CD4-positive, alpha-beta T cell treated with Interleukin-15 for 4 hours (primary cell): Measurements from ENCODE around the gene CD55.

Experiments used
- DNase-seq: peaks from one replicate; pipeline ENCODE4 v3.0.0-alpha.2; 2020; ENCODE audit warnings: low spot score

CD55 gene

GRCh38 chr1:207362962-207363860 is 41.7 kb downstream of the CD55 start:
- DNase-seq = peak; percentile 39

DNA sequence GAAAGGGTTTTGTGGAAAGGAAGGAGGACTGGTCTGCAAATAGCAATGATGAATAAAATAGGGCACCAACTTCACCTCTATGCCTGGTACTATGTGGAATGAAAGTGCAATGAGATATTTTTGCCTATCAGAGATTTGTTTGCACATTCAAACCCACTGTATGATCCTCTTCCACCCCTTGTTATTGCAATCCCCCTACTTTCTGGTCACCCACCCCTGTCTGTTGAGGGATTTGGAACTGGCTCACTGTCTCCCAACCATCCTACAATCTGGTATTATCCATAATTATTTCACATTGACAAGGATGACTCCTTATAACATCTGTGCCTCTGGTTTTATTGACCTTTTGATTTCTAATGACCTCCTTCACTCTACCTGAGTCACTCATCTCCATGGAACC is 42.4 kb downstream of the CD55 start:
- DNase-seq = no peak

DNA sequence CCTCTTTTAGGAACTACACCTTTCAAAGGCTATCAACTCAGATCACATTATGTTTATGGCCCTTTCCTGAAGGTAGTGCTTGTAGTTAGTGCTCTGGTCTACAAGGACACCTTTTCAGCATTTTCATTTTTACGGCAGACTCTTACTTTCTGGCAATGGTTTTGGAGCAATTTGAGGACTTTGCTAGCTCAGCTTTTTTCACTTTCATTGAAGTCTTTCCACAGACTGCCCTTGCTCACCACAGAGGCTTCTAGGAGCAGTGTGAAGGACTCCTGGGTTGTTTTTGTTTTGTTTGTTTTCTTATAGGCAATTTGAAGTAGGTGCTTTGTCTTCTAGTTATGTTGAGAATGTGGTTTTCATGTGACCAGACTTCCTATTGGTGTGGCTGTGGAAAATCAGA is 43.1 kb downstream of the CD55 start:
- no peak for DNase-seq

GRCh38 chr1:207365063-207365462 is 43.6 kb downstream of the CD55 start:
- no peak for DNase-seq

- DNase-seq = no peak
These were observed 44.5 kb downstream of the CD55 start for GRCh38 chr1:207366022-207366421.

DNA sequence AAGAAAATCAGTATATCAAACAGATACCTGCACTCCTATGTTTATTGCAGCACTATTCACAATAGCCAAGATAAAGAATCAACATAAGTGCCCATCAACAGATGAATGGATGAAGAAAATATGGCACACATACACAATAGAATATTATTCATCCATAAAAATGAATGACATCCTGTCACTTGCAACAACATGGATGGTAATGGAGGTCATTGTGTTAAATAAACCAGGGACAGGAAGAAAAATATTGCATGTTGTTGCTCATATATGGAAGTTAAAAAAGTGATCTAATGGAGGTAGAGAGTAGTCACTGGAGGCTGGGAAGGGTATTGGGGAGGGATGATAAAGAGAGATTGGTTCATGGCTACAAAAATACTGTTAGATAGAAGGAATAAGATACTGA is 67.2 kb downstream of the CD55 start:
- no peak for DNase-seq

DNA sequence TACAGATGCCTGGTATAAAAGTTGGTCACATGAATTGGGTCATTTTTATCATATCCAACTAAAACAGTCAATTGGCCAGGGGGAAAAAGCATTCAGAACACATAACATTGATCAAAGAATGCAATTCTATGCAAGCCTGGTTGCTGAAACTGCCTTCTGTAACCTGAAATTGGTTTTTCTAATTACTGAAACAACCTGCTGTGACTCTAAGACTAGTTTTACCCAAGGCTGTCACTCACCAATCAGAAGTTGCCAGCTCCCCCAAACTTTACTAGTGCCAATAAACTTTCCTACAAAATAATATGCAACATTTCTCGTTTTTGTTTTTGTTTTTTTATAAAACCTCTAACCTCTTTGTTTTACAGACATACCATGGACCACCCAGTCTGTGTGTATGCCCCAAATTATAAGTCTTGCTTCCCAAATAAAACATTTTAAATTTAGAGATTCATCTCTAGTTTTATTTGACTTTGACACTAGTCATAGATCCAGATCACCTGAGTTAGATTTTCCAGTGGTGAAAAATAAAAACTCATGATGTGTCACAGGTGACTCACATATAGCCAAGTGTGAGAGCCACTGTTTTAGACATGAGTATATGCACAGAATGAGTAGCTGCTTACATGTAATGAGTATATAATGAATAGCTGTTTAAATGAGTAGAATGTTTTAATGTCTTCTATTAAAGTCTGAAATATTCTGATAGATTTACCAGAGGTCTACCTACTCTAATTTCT is 68.4 kb downstream of the CD55 start:
- no peak for DNase-seq

- DNase-seq = no peak
These were observed 72.1 kb downstream of the CD55 start for GRCh38 chr1:207393610-207394009.

DNA sequence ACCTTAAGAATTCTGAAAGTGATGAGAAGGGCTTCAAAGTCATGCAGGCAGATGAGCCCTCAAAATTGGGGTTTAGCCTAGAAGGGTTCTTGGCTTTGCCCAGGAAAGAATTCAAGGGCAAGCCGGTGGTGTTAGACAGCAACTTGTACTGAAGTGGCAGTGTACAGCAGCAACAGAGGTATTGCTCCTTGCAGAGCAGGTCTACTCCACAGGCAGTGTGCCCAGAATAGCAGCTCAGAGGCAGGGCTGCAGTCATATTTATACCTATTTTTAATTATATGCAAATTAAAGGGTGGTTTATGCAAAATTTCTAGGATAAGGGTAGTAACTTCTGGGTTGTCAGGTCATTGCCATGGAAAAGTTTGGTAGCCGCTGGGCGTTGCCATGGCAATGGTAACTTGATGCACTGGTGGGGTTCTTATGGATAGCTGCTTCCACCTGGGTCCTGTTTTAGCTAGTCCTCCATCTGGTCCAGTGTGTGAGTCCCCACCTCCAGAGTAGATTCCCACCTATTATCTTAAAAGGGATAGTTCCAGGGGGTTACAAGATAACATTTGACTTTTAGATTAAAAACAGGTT is 74.8 kb downstream of the CD55 start:
- DNase-seq = no peak

GRCh38 chr1:207397525-207397926 is 76.0 kb downstream of the CD55 start:
- no peak for DNase-seq

DNA sequence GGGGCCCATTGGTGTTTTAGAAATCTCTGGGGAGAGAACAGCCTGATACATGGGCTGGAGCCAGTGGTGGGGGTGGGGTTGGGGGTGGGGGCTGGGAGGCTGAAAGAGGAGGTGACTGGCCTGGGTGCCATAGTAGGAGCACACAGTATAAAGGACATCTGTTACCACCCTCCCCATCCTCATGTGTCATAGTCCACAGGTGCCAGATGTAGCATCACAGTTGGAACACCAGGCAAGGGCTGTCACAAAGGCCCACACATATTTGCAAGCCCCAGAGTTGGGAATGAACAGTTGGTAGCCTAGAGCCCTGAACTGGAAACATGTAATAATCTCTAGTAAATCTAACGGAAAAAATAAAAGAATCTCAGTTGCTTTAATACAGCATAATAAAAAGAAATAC is 77.5 kb downstream of the CD55 start:
- no peak for DNase-seq

- DNase-seq = no peak
These were observed 80.1 kb downstream of the CD55 start for GRCh38 chr1:207401578-207401977.

- DNase-seq = no peak
These were observed 81.3 kb downstream of the CD55 start for GRCh38 chr1:207402744-207403143.

GRCh38 chr1:207404849-207405525 is 83.5 kb downstream of the CD55 start:
- peak; percentile 48 for DNase-seq

DNA sequence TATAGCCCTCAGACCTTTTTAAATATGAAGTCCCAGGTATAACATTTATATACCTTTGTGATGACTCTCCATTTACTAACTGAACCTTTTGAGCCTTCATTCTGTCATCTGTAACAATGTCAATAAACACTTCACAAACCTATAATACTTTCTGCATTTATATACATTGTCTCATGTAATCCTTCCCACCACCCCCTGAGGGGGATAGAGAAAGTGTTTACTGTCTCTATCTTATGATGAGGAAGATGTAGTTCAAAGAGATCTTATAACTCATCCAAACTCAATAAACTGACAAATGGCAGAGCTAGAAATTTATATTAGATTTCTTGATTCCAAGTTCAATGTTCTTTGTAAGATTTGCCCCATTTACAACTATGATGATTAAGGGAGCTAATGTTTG is 84.3 kb downstream of the CD55 start:
- DNase-seq = no peak

GRCh38 chr1:207407655-207408260 is 86.3 kb downstream of the CD55 start:
- DNase-seq = no peak
